Measurements from ENCODE around the gene TEFM. TPM values are rescaled to one million over a fixed set of nuclear protein-coding genes. Genes with fewer than 3 reads are reported as not detected.

TEFM gene
- total RNA-seq, 2 donors from 2014 or later, result 9.0 to 10.4 TPM

Other genes starting within 250 kb of the TEFM start
- 10 to 100 TPM; 51.7 to 60.7 TPM for gene CRLF3, start 81.5 kb downstream of the TEFM start, total RNA-seq
- 10 to 100 TPM; 34.4 to 35.7 TPM for gene ATAD5, start 74.3 kb downstream of the TEFM start, total RNA-seq
- 1 to 10 TPM; 1.5 to 1.8 TPM for gene ADAP2, start 15.7 kb upstream of the TEFM start, total RNA-seq
- gene RNF135, start 64.8 kb upstream of the TEFM start, total RNA-seq, result 10 to 100 TPM; 11.7 to 12.3 TPM
- gene NF1, start 188.7 kb upstream of the TEFM start, total RNA-seq, result 10 to 100 TPM; 26.4 to 26.9 TPM

All from activated T-cell treated with anti-CD3 and anti-CD28 coated beads, Interleukin-2, amount 50 U/mL, for 72 hours (primary cell).